ENCODE results near the gene HTATSF1.

DNA sequence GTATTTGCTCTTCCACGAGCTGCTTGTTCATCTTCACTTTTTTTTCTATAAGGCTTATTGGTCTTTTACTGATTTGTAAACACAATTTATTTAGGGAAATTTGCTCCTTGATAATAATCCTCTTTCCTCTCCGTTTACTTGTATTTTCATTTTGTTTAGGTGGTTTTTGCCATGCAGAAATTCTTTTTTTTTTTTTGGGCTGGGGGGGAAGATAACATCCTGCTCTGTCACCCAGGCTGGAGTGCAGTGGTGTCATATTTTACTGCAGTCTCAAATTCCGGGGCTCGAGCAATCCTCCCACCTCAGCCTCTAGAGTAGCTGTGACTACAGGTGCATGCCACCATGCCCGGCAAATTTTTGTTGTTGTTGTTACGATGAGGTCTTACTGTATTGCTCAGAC, 41.3 kb upstream of the HTATSF1 start:
- TF ChIP-seq, protein P1, sequence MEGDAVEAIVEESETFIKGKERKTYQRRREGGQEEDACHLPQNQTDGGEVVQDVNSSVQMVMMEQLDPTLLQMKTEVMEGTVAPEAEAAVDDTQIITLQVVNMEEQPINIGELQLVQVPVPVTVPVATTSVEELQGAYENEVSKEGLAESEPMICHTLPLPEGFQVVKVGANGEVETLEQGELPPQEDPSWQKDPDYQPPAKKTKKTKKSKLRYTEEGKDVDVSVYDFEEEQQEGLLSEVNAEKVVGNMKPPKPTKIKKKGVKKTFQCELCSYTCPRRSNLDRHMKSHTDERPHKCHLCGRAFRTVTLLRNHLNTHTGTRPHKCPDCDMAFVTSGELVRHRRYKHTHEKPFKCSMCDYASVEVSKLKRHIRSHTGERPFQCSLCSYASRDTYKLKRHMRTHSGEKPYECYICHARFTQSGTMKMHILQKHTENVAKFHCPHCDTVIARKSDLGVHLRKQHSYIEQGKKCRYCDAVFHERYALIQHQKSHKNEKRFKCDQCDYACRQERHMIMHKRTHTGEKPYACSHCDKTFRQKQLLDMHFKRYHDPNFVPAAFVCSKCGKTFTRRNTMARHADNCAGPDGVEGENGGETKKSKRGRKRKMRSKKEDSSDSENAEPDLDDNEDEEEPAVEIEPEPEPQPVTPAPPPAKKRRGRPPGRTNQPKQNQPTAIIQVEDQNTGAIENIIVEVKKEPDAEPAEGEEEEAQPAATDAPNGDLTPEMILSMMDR (IDR thresholded peaks at IDR 0.05): no peak
- no peak for TF ChIP-seq POLR2A (IDR thresholded peaks at IDR 0.05)

All from thyroid gland (tissue), 4 donors.